Activated T-cell treated with anti-CD3 and anti-CD28 coated beads, Interleukin-2, amount 50 U/mL, for 48 hours (primary cell): ENCODE measurements around the gene TMTC1.

Source experiments
- DNase-seq, 2 experiments: peaks; one replicate each; pipeline ENCODE4 v3.0.0-alpha.2; 2020

TMTC1 gene

GRCh38 chr12:29778531-29778930, 5.2 kb downstream of the TMTC1 start:
- no peak for DNase-seq

DNA sequence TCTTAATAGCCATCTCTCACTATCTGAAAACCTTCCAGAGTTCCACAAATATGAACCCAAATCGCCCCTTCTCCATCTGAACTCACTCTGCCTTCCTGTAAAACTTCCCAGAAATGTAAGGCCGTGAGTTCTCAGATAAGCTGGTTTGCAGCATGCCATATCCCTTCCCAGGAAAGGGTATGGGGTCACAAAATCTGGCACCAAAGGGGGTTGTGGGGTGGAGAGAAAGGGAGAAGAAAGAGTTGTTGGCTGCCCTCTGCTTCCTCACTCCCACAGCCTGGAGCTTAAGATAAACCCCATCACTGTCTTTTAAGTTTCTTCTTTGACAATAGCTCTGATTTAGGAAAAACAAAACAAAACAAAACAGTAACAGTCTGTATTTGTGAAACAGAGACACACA, 10.7 kb downstream of the TMTC1 start:
- no peak for DNase-seq

GRCh38 chr12:29771786-29772185, 12.0 kb downstream of the TMTC1 start:
- no peak for DNase-seq

- DNase-seq: no peak
Measured at GRCh38 chr12:29771165-29771564, 12.6 kb downstream of the TMTC1 start.

- no peak for DNase-seq
Measured at GRCh38 chr12:29769162-29769858, 14.4 kb downstream of the TMTC1 start.

DNA sequence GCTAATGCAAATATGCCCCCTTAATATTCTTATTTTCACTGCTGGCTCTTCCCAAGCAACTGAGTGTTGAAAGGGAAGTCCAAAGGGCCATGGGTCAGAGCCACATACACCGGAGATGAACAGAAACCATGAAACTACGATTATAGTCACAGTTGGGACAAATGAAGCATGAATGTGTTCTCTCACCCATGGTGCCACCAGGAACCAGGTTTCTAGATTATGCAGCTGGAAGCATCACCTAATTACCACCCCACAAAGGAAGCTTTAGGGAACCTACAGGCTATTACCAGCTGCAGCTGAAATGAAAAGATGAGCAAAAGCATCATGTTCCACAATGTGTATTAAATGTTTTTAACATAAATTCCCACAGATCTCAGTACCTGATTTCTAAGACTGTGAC, 15.4 kb downstream of the TMTC1 start:
- no peak for DNase-seq

DNA sequence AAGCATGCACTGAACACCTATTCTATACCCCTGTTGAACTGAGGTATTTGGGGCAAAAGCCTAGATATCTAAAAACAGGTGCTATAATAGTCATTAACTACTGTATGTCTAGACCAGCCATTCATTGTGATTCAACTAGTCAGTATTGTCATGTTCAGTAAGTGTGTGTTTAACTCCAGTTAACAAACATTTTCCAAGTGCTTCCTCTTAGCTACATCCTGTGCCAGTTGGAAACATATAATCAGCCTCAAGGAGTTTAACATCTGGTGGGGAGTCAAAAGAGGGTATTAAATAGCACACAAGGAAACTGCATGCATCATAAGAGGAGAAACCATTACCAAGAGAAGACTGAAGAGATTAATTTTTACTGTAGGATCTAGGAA, 20.4 kb downstream of the TMTC1 start:
- no peak for DNase-seq

- no peak for DNase-seq
Measured at GRCh38 chr12:29762637-29763300, 21.0 kb downstream of the TMTC1 start.

GRCh38 chr12:29759950-29760349, 23.8 kb downstream of the TMTC1 start:
- DNase-seq: no peak

GRCh38 chr12:29756741-29757390, 26.9 kb downstream of the TMTC1 start:
- no peak for DNase-seq

GRCh38 chr12:29754235-29755189, 29.2 kb downstream of the TMTC1 start:
- DNase-seq: no peak

- no peak for DNase-seq
Measured at GRCh38 chr12:29752121-29752520, 31.6 kb downstream of the TMTC1 start.

- DNase-seq: no peak
Measured at GRCh38 chr12:29751676-29752075, 32.1 kb downstream of the TMTC1 start.

- DNase-seq: no peak
Measured at GRCh38 chr12:29750928-29751220, 32.9 kb downstream of the TMTC1 start.

DNA sequence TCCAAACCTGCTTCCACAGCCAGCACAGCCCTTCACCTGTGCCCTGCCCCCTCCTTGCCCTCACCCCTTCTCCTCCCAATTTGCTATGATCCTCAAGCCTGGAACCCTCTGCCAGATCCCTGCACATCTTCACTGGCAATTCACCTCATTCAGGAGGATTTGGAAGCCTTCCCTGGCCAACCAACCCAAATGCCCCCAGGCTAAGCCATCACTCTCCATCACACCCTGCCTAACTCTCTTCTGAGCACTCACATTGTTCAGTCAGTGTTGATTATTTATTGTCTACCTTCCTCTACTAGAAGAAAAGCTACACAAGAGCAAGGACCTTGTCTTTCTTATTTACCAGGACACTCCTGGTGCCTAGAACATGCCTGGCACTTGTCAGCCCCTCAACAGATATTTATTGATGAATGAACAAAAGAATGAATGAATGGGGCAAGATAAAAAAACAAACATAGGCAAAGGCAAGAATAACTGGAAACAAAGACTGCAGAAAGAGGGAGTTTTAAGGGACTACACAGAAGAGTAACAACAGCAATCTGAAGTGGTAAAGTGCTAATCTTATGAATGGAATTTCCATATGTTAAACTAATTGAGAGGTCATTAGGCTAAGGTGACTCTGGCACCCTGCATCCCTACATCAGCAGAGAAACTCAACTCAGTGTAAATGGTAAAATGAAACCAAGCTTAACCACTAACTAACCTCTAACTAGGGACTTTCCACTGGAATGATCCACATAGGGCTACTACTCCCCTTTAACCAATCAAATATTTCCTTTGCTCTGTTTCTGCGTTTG, 33.4 kb downstream of the TMTC1 start:
- DNase-seq: no peak

- no peak for DNase-seq
Measured at GRCh38 chr12:29744365-29744764, 39.4 kb downstream of the TMTC1 start.

GRCh38 chr12:29743801-29744200, 39.9 kb downstream of the TMTC1 start:
- no peak for DNase-seq

DNA sequence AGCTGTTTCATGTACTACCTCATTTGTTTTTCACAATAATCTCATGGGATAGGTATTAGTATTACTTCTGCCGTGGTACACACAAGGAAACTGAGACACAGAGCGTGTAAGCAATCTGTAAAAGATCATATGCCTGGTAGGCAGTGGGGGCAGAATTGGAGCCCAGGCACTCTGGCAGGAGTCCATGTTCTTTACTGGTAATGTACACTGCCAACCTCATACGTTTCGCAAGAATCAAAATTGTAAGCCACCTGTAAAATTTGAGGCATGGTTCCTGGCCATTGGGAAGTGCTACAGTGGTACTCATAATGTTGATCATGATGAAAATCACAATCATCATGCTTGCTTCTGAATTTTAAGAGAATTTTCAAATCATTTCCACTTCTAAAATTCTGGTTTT, 40.7 kb downstream of the TMTC1 start:
- DNase-seq: no peak

- DNase-seq: no peak
Measured at GRCh38 chr12:29742646-29743045, 41.1 kb downstream of the TMTC1 start.

GRCh38 chr12:29741342-29742241, 42.1 kb downstream of the TMTC1 start:
- no peak for DNase-seq

DNA sequence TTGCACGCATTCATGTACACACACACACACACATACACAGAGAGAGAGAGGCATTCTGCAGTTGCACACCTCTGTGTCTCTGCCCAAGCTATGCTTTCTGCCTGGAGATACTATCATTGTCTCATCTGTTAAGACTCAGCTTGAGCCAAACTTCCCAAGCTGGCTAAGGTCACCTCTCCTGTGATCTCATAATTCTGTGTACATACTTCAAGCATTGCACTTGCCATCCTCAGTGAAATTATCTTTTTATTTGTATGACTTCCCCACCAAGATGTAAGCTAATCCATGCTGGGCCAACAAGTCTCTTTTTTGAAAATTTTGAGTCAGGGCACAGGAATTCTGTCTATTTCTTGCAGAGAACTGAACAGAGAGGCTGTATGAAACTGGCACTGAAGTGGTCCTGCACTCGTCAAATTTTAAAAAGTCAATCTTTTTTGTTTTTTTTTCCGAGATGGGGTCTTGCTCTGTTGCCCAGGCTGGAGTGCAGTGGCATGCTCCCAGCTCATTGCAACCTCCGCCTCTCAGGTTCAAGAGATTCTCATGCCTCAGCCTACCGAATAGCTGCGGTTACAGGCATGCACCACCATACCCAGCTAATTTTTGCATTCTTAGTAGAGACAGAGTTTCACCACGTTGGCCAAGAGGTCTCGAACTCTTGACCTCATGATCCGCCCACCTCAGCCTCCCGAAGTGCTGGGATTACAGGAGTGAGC, 44.3 kb downstream of the TMTC1 start:
- no peak for DNase-seq
